WI38 (cell line): ENCODE results near the gene SKOR2.

Experiments
- H3K4me3 ChIP-seq: 2 replicates; pipeline ENCODE4 v1.5.1; 2011; ENCODE audit warnings: low read depth, mild to moderate bottlenecking, control low read depth, low read length
- CTCF ChIP-seq: IDR thresholded peaks from 2 replicates; pipeline ENCODE4 v1.5.1; 2012; ENCODE audit warnings: low read depth, mild to moderate bottlenecking, control low read depth, low read length

The SKOR2 gene

GRCh38 chr18:47251289-47252120 lies at the start of gene SKOR2:
SKOR2 (minus strand) TSS chr18:47251660; CDS start chr18:47249183, 2,477 bp downstream.
- H3K4me3 ChIP-seq = no peak within 1 kb of the TSS
- TF ChIP-seq CTCF = no peak

- TF ChIP-seq CTCF = no peak
- no peak overlapping the region for H3K4me3 ChIP-seq
Observed at GRCh38 chr18:47296462-47296861, 45.0 kb upstream of the SKOR2 start.

GRCh38 chr18:47294801-47295200 lies 43.3 kb upstream of the SKOR2 start:
- no peak overlapping the region for H3K4me3 ChIP-seq
- TF ChIP-seq CTCF = no peak

- no peak overlapping the region for H3K4me3 ChIP-seq
- no peak for TF ChIP-seq CTCF
Observed at GRCh38 chr18:47288741-47289140, 37.3 kb upstream of the SKOR2 start.

- no peak overlapping the region for H3K4me3 ChIP-seq
- TF ChIP-seq CTCF = no peak
Observed at GRCh38 chr18:47287911-47288585, 36.6 kb upstream of the SKOR2 start.

GRCh38 chr18:47286776-47287410 lies 35.4 kb upstream of the SKOR2 start:
- TF ChIP-seq CTCF = no peak
- no peak overlapping the region for H3K4me3 ChIP-seq

- H3K4me3 ChIP-seq = no peak overlapping the region
- TF ChIP-seq CTCF = no peak
Observed at GRCh38 chr18:47285456-47285855, 34.0 kb upstream of the SKOR2 start.
